SU-DHL-6 (cell line): ENCODE measurements around the gene LHFPL3.

ENCODE experiments used
- H2AFZ ChIP-seq: fragments of 200-600 bp; sonication (generic); 2 replicates; pipeline ENCODE4 v1.6.1; 2014; ENCODE audit warnings: low read depth, mild to moderate bottlenecking, moderate library complexity, mixed read lengths, antibody characterized with exemption, low read length; ENCODE audit not compliant: severe bottlenecking
- H3F3A ChIP-seq: fragments of 200-600 bp; shearing (Covaris generic); 2 replicates; pipeline ENCODE4 v1.6.0; 2016; ENCODE audit warnings: antibody characterized with exemption, mild to moderate bottlenecking; ENCODE audit not compliant: insufficient read depth
- H3K27ac ChIP-seq: fragments of 200-600 bp; sonication (generic); 2 replicates; pipeline ENCODE4 v1.5.1; 2016; ENCODE audit warnings: low read depth, mild to moderate bottlenecking, low read length, moderate library complexity, mixed read lengths
- H3K27me3 ChIP-seq: fragments of 200-600 bp; sonication (generic), shearing (Covaris generic); 2 replicates; pipeline ENCODE4 v1.6.0; 2014; ENCODE audit warnings: mild to moderate bottlenecking, low read length
- H3K36me3 ChIP-seq: fragments of 200-600 bp; sonication (generic); 2 replicates; pipeline ENCODE4 v1.6.1; 2014; ENCODE audit warnings: mild to moderate bottlenecking, low read length, mixed read lengths
- H3K4me2 ChIP-seq: fragments of 300-600, 200-600 bp; shearing (Covaris generic), sonication (generic); 2 replicates; pipeline ENCODE4 v1.6.0; 2014; ENCODE audit warnings: low read length, low read depth, mild to moderate bottlenecking; ENCODE audit not compliant: poor library complexity, severe bottlenecking
- H3K4me3 ChIP-seq: fragments of 200-600 bp; sonication (generic); 2 replicates; pipeline ENCODE4 v1.5.1; 2014; ENCODE audit warnings: antibody characterized with exemption, low read length, mild to moderate bottlenecking, mixed read lengths; ENCODE audit not compliant: insufficient read depth, poor library complexity, severe bottlenecking
- H3K79me2 ChIP-seq: fragments of 200-600 bp; sonication (generic); 2 replicates; pipeline ENCODE4 v1.6.1; 2014; ENCODE audit warnings: mild to moderate bottlenecking, low read length, moderate library complexity; ENCODE audit not compliant: insufficient read depth
- H3K9ac ChIP-seq: fragments of 200-600 bp; sonication (generic); 2 replicates; pipeline ENCODE4 v1.7.0; 2014; ENCODE audit warnings: mild to moderate bottlenecking, low read length
- H3K9me2 ChIP-seq: fragments of 200-600 bp; sonication (generic); replicated peaks from 2 replicates; pipeline ENCODE4 v1.6.1; 2014; ENCODE audit warnings: low read length; ENCODE audit not compliant: insufficient read depth
- H3K9me3 ChIP-seq: fragments of 200-600 bp; sonication (generic); 2 replicates; pipeline ENCODE4 v1.6.1; 2014; ENCODE audit warnings: low read length, mixed read lengths; ENCODE audit not compliant: insufficient read depth
- H4K20me1 ChIP-seq: fragments of 200-600 bp; sonication (generic); 2 replicates; pipeline ENCODE4 v1.6.1; 2014; ENCODE audit warnings: low read depth, mild to moderate bottlenecking, antibody characterized with exemption, low read length, moderate library complexity, mixed read lengths
- CTCF ChIP-seq: fragments of 200-600 bp; sonication (generic); IDR thresholded peaks from one replicate; pipeline ENCODE4 v1.5.1; 2017; ENCODE audit warnings: antibody characterized with exemption, mild to moderate bottlenecking, low read length, moderate library complexity; ENCODE audit not compliant: insufficient read depth, poor library complexity, severe bottlenecking
- EZH2phosphoT487 ChIP-seq: fragments of 200-600 bp; sonication (generic), shearing (Covaris generic); conservative IDR thresholded peaks from 2 replicates; pipeline ENCODE4 v1.6.1; 2018; ENCODE audit warnings: mild to moderate bottlenecking, antibody characterized with exemption, low read length, moderate library complexity, mixed read lengths

Gene LHFPL3

GRCh38 chr7:104818961-104819880 lies 490.8 kb downstream of the LHFPL3 start:
- no peaks in the 10 kb centered on the region for H3K27me3 ChIP-seq

GRCh38 chr7:104820836-104821535 lies 492.6 kb downstream of the LHFPL3 start:
- Histone ChIP-seq H3K9ac (no peak overlapping the region), H2AFZ (no peak overlapping the region), H3K4me2 (no peak overlapping the region), H3K4me3 (no peak overlapping the region), H4K20me1 (no peaks in the 10 kb centered on the region), H3K79me2 (no peaks in the 10 kb centered on the region), H3K9me2 (no peaks in the 10 kb centered on the region), H3F3A (no peaks in the 10 kb centered on the region), H3K27ac (no peak overlapping the region), H3K9me3 (no peaks in the 10 kb centered on the region), H3K27me3 (no peaks in the 10 kb centered on the region), H3K36me3 (no peaks in the 10 kb centered on the region)
- TF ChIP-seq CTCF (no peak), EZH2phosphoT487 (no peak)

More at GRCh38 chr7:104818961-104819880, 490.8 kb downstream of the LHFPL3 start:
- H3K79me2 ChIP-seq = no peaks in the 10 kb centered on the region
- H3K36me3 ChIP-seq = no peaks in the 10 kb centered on the region
- H3K9ac ChIP-seq = no peak overlapping the region
- H3K4me2 ChIP-seq = no peak overlapping the region
- no peaks in the 10 kb centered on the region for H4K20me1 ChIP-seq
- no peak overlapping the region for H3K27ac ChIP-seq
- no peak overlapping the region for H2AFZ ChIP-seq
- H3K9me2 ChIP-seq = no peaks in the 10 kb centered on the region
- H3K4me3 ChIP-seq = no peak overlapping the region
- no peaks in the 10 kb centered on the region for H3F3A ChIP-seq
- no peaks in the 10 kb centered on the region for H3K9me3 ChIP-seq
- TF ChIP-seq EZH2phosphoT487 = no peak
- TF ChIP-seq CTCF = no peak

- no peak overlapping the region for H3K4me3 ChIP-seq
- no peak overlapping the region for H3K27ac ChIP-seq
- no peaks in the 10 kb centered on the region for H3K9me2 ChIP-seq
- no peaks in the 10 kb centered on the region for H3K9me3 ChIP-seq
- no peak overlapping the region for H2AFZ ChIP-seq
- H3K79me2 ChIP-seq = no peaks in the 10 kb centered on the region
- TF ChIP-seq CTCF (no peak), EZH2phosphoT487 (no peak)
- no peaks in the 10 kb centered on the region for H4K20me1 ChIP-seq
- H3K4me2 ChIP-seq = no peak overlapping the region
- H3F3A ChIP-seq = no peaks in the 10 kb centered on the region
- no peaks in the 10 kb centered on the region for H3K36me3 ChIP-seq
- H3K27me3 ChIP-seq = no peaks in the 10 kb centered on the region
- no peak overlapping the region for H3K9ac ChIP-seq
Measured at GRCh38 chr7:104823177-104823576, 494.8 kb downstream of the LHFPL3 start.
